Activated CD8-positive, alpha-beta memory T cell treated with anti-CD3 and anti-CD28 coated beads, Interleukin-2, amount 10 ng/mL, durations not matched to agents 7 days and 5 days (primary cell): Measurements from ENCODE around the gene COQ8B. TPM values are rescaled to one million over a fixed set of nuclear protein-coding genes. Genes with fewer than 3 reads are reported as not detected.
"Not testable (repeated sequence)": the region's sequence is repeated elsewhere in the genome, so short reads cannot be mapped to it uniquely, and the experiment has no call there.

ENCODE experiments used
- ATAC-seq: fragments of 150-1000 bp; cut with Tn5 transposase; one replicate; pipeline ENCODE4 v1.10.0; 2021; ENCODE audit warnings: moderate library complexity
- CTCF ChIA-PET: fragments of 350-600 bp; sonication (Branson Sonifier 250); formaldehyde crosslinking; loops from one replicate; lab custom pipeline; 2021; ENCODE audit warnings: antibody characterized with exemption; lab: Charles Lee
- DNase-seq: peaks from one replicate; pipeline ENCODE4 v3.0.0-alpha.2; 2020
- H3K27ac Mint-ChIP-seq: one replicate; pipeline ENCODE4 v1.8.0; 2021; ENCODE audit warnings: mild to moderate bottlenecking, mixed read lengths
- H3K27me3 Mint-ChIP-seq: one replicate; pipeline ENCODE4 v1.8.0; 2021; ENCODE audit warnings: mixed read lengths
- H3K36me3 Mint-ChIP-seq: one replicate; pipeline ENCODE4 v1.8.0; 2021; ENCODE audit warnings: mild to moderate bottlenecking, mixed read lengths
- H3K4me1 Mint-ChIP-seq: one replicate; pipeline ENCODE4 v1.8.0; 2021; ENCODE audit warnings: mixed read lengths
- H3K4me3 Mint-ChIP-seq: one replicate; pipeline ENCODE4 v1.8.0; 2021; ENCODE audit warnings: mild to moderate bottlenecking, moderate library complexity, mixed read lengths
- H3K9me3 Mint-ChIP-seq: one replicate; pipeline ENCODE4 v1.8.0; 2022; ENCODE audit warnings: low read depth, mixed read lengths
- total RNA-seq, 2 experiments: library from RNA; stranded (reverse); gene quantifications; one replicate each; pipeline ENCODE4 v1.2.3, GENCODE V29; 2021

COQ8B gene
- total RNA-seq, 2 experiments from 2014 or later, result 28.0 to 30.9 TPM

DNA sequence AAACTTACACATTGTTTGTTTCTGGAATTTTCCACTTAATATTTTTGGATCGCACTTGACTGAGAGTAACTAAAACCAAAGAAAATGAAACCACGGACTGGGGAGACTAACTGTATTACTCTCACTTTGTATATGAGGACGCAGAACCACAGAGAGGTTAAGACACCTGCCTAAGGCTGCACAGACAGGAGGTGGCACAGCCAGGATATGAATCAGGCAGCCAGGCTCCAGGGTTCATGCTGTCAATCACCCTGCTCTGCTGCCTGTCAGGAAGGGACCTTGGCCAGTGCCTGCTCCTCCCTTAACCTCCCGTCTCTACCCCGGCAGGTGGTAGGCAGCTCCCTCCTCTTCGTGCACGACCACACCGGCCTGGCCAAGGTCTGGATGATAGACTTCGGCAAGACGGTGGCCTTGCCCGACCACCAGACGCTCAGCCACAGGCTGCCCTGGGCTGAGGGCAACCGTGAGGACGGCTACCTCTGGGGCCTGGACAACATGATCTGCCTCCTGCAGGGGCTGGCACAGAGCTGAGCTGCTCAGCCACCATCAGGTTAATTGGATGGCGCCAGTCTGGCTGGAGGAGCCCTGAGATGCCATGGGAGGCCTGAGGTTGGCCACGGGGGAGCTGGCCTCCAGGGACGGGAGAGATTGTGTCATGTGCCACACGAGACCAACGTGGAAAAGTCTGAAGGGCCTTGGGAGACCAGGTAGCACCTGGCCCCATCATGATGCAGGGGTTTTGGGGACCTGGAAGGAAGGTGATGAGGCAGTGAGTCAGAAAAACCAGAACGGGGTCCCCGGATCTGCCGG lies 22.5 kb upstream of the COQ8B start:
- peaks cover 8% of the 10 kb centered on the region for H3K36me3 Mint-ChIP-seq
- H3K27ac Mint-ChIP-seq, result no peak overlapping the region
- ATAC-seq, result peak; percentile 50

DNA sequence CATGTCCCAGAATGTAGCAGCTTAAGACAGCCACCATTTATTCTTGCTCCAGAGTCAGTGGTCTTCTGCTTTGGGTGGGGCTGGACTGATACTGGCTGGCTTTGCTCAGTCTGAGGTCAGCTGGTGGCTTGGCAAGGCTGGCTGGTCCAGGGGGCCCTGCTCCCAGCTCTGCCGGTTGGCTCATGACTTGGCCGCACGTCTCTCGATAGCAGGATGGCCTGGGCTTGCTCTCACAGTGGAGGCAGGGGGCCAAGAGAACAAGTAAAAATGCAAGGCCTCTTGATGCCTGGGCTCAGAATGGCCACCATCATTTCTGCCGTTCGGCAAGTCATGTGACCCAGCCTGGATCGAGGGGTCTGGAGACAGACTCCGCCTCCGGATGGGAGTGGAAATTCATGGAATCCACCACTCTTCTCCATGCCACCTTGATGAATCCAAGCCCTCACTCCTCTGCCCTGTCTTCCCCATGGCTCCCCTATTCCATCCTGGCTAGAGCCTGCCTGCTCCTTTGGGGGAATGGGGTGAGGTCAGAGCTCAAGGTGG lies 20.5 kb upstream of the COQ8B start:
- Mint-ChIP-seq H3K4me3 (no peak overlapping the region), H3K9me3 (no peaks in the 10 kb centered on the region), H3K4me1 (peaks cover 5% of the 10 kb centered on the region), H3K27ac (no peak overlapping the region), H3K27me3 (no peaks in the 10 kb centered on the region), H3K36me3 (peaks cover 8% of the 10 kb centered on the region)
- ATAC-seq, result no peak
- CTCF ChIA-PET, result no interaction called here
- DNase-seq, result no peak

More for the DNA sequence above, 22.5 kb upstream of the COQ8B start:
- CTCF ChIA-PET, result no interaction called here
- peak; percentile 46 for DNase-seq
- H3K4me3 Mint-ChIP-seq, result no peak overlapping the region
- H3K9me3 Mint-ChIP-seq, result no peaks in the 10 kb centered on the region
- no peaks in the 10 kb centered on the region for H3K27me3 Mint-ChIP-seq
- peaks cover 5% of the 10 kb centered on the region for H3K4me1 Mint-ChIP-seq

DNA sequence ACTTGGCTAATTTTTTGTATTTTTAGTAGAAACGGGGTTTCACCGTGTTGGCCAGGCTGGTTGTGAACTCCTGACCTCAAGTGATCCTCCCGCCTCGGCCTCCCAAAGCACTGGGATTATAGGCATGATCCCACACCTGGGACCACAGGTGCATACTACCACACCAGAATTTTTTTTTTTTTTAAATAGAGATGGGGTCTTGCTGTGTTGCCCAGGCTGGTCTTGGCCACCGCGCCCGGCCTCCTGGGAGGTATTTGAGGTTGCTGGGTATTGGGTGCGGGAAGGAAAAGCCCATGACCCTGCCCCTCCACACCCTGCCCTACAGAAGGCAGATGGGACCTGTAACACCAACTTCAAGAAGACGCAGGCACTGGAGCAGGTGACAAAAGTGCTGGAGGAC lies 20.0 kb upstream of the COQ8B start:
- CTCF ChIA-PET, result no interaction called here
- DNase-seq (no peak), ATAC-seq (no peak)
- H3K4me1 Mint-ChIP-seq, result peaks cover 5% of the 10 kb centered on the region
- peaks cover 8% of the 10 kb centered on the region for H3K36me3 Mint-ChIP-seq
- no peaks in the 10 kb centered on the region for H3K27me3 Mint-ChIP-seq
- H3K4me3 Mint-ChIP-seq, result no peak overlapping the region
- no peak overlapping the region for H3K27ac Mint-ChIP-seq
- no peaks in the 10 kb centered on the region for H3K9me3 Mint-ChIP-seq

DNA sequence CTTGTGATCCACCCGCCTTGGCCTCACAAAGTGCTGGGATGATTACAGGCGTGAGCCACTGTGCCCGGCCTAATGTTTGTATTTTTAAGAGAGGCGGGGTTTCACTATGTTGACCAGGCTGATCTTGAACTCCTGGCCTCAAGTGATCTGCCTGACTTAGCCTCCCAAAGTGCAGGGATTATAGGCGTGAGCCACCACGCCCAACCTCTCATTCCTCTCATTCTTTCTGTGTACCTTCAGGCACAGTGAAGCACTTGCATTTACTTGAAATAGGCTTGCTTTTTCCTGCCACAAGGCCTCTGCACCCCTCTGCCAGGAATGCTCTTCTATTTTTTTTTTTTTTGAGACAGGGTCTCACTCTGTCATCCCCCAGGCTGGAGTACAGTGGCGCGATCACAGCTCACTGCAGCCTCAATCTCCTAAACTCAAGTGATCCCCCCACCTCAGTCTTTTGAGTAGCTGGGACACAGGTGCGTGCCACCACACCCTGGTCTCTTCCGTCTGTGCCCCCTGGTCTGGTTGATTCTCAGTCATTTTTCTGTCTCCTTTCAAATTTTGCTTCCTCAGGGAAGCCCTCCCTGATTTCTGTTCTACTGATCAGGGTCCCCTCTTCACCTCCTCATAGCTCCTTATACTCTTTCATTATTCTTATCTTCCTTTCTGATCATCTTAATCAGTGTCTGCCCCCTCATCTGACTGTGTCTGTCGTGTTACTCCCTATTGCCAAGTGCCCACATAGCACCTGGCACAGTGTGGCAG lies 18.5 kb upstream of the COQ8B start:
- CTCF ChIA-PET, result interaction anchor here (1.6 kb wide), 1 partner anchor 101 kb away, joined by 5 read pairs; no protein-coding TSS in a partner anchor
- DNase-seq, result no peak
- H3K4me1 Mint-ChIP-seq, result peaks cover 5% of the 10 kb centered on the region
- H3K27me3 Mint-ChIP-seq, result no peaks in the 10 kb centered on the region
- H3K9me3 Mint-ChIP-seq, result no peaks in the 10 kb centered on the region
- peaks cover 13% of the 10 kb centered on the region for H3K36me3 Mint-ChIP-seq
- no peak overlapping the region for H3K4me3 Mint-ChIP-seq
- ATAC-seq, result no peak
- no peak overlapping the region for H3K27ac Mint-ChIP-seq

DNA sequence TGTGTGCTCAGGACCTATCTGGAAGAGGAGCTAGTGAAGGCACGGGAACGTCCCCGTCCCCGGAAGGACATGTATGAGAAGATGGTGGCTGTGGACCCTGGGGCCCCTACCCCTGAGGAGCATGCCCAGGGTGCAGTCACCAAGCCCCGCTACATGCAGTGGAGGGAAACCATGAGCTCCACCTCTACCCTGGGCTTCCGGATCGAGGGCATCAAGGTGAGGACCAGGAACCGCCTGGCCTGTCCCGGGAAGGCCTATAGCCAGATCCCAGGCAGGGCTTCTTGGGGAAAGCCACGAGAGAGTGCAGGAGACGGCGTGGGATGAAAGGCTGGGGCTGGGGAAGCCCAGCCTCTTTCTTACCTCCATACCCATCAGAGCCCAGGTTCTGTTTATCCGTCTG lies 16.5 kb upstream of the COQ8B start:
- Mint-ChIP-seq H3K27me3 (no peaks in the 10 kb centered on the region), H3K27ac (no peak overlapping the region), H3K36me3 (peaks cover 14% of the 10 kb centered on the region), H3K9me3 (no peaks in the 10 kb centered on the region), H3K4me3 (no peak overlapping the region), H3K4me1 (no peaks in the 10 kb centered on the region)
- DNase-seq (no peak), ATAC-seq (no peak)
- CTCF ChIA-PET, result interaction anchor here (1.8 kb wide), 1 partner anchor 87 kb away, joined by 4 read pairs; no protein-coding TSS in a partner anchor

DNA sequence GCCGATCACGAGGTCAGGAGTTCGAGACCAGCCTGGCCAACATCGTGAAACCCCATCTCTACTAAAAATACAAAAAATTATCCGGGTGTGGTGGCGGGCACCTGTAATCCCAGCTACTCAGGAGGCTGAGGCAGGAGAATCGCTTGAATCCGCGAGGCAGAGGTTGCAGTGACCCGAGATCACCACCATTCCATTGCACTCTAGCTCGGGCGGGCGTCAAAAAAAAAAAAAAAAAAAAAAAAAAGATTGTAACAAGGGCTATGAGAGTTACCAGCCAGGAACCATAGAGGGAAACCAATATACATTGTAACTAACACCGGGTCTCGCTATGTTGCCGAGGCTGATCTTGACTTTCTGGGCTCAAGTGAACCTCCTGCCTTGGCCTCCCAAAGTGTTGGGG lies 15.6 kb upstream of the COQ8B start:
- H3K36me3 Mint-ChIP-seq, result peaks cover 14% of the 10 kb centered on the region
- H3K9me3 Mint-ChIP-seq, H3K4me3 Mint-ChIP-seq, H3K27ac Mint-ChIP-seq, H3K4me1 Mint-ChIP-seq, DNase-seq, ATAC-seq, H3K27me3 Mint-ChIP-seq: not testable (repeated sequence)
- CTCF ChIA-PET, result interaction anchor here (0.6 to 1.8 kb wide), 3 partner anchors 15 to 88 kb away, joined by 3 to 4 read pairs (median 3); partner anchors contain the start of genes COQ8B and ITPKC

DNA sequence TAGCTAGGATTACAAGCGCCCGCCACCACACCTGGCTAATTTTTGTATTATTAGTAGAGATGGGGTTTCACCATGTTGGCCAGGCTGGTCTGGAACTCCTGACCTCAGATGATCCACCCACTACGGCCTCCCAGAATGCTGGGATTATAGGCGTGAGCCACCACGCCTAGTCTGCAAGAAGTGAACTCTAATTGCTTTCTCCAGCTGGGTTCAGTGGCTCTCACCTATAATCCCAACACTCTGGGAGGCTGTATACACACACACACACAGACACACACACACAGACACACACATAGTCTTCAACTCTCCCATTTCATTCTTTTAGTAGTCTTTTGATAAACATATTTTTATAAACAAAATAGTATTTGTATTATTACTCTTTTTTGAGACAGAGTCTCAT lies 13.4 kb upstream of the COQ8B start:
- ATAC-seq, H3K9me3 Mint-ChIP-seq, H3K27ac Mint-ChIP-seq, H3K4me1 Mint-ChIP-seq, CTCF ChIA-PET, H3K27me3 Mint-ChIP-seq, H3K4me3 Mint-ChIP-seq, DNase-seq: not testable (repeated sequence)
- peaks cover 14% of the 10 kb centered on the region for H3K36me3 Mint-ChIP-seq

DNA sequence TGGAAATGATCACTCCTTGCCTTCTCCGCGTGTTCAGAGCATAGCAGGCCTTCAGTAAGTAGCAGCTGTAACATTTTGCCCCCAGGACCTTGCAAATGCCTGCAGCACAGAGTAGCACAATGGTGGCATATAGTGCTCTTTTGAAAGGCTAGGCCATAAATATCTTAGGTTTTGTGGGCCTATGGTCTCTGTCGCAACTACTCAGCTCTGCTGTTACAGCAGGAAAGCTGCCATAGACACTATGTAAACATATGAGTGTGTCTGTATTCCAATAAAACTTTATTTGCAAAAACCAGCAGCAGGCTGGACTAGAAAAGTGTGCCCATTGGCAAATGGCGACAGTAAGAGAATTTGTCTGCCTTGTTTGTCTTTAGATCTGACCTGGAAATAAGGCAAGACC lies 9.6 kb upstream of the COQ8B start:
- CTCF ChIA-PET, result no interaction called here
- no peak for ATAC-seq
- Mint-ChIP-seq H3K4me1 (peaks cover 16% of the 10 kb centered on the region), H3K36me3 (peaks cover 21% of the 10 kb centered on the region), H3K27me3 (no peaks in the 10 kb centered on the region), H3K9me3 (no peaks in the 10 kb centered on the region), H3K4me3 (no peak overlapping the region), H3K27ac (no peak overlapping the region)
- DNase-seq, result no peak

DNA sequence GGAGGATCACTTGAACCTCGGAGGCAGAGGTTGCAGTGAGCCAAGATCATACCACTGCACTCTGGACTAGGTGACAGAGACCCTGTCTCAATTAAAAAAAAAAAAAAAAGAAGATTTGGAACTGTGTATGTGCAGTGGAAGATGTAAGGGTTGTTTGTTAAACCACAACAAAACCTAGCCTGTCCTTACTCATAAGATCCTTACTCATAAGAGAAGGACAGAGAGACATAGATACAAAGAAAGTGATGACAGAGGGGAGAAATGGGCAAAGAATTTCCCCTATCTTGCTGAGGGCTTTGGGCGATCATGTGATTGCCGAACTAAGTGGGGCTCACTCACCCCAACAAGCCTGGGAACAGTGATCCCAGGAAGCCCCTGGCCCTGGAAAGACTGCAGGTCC lies 8.2 kb upstream of the COQ8B start:
- CTCF ChIA-PET, result no interaction called here
- ATAC-seq (peak; percentile 54), DNase-seq (no peak)
- H3K36me3 Mint-ChIP-seq, result peaks cover 18% of the 10 kb centered on the region
- no peaks in the 10 kb centered on the region for H3K9me3 Mint-ChIP-seq
- no peaks in the 10 kb centered on the region for H3K27me3 Mint-ChIP-seq
- H3K4me1 Mint-ChIP-seq, result peaks cover 28% of the 10 kb centered on the region
- no peak overlapping the region for H3K27ac Mint-ChIP-seq
- H3K4me3 Mint-ChIP-seq, result no peak overlapping the region

DNA sequence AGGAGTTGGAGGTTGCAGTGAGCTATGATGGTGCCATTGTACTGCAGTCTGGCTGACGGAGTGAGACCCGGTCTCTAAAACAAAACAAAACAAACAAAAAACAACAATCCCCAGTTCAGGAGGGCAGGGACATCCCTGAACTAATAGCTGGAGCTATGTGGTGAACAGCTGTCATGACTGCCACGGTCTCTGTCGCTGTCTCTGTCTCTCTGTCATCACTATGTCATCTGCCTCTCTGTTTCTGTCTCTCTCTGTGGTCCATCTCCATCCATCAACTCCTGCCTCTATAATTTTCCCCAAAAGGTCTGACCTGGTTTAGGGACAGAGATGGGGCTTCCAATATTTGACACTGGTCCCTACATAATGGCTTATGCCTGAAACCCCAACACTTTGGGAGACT lies 7.6 kb upstream of the COQ8B start:
- no peaks in the 10 kb centered on the region for H3K27me3 Mint-ChIP-seq
- CTCF ChIA-PET, result no interaction called here
- ATAC-seq, result no peak
- peaks cover 18% of the 10 kb centered on the region for H3K36me3 Mint-ChIP-seq
- H3K4me1 Mint-ChIP-seq, result peaks cover 33% of the 10 kb centered on the region
- H3K4me3 Mint-ChIP-seq, result no peak overlapping the region
- no peak overlapping the region for H3K27ac Mint-ChIP-seq
- no peak for DNase-seq
- H3K9me3 Mint-ChIP-seq, result no peaks in the 10 kb centered on the region

DNA sequence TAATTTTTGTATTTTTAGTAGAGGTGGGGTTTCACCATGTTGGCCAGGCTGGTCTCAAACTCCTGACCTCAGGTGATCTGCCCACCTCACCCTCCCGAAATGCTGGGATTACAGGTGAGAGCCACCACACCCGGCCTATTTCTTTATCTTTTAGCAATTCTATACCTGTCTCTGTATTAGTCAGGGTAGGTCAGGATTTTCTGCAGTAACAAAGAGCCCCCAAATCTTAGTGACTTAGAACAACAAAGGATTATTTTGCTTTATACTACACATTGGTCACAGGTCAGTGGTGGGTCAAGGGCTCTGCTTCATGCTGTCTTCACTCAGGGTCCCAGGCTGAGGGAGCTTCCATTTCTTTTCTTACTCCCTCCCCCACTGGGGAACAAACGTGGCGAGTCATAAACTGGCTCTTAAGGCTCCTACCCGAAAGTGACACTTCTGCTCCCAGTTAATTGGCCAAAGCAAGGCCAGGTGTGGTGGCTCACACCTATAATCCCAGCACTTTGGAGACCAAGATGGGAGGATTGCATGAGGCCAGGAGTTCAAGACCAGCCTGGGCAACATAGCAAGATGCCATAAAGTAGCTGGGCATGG lies 7.1 kb upstream of the COQ8B start:
- H3K27me3 Mint-ChIP-seq, result no peaks in the 10 kb centered on the region
- H3K4me1 Mint-ChIP-seq, result peaks cover 38% of the 10 kb centered on the region
- CTCF ChIA-PET, result no interaction called here
- peaks cover 18% of the 10 kb centered on the region for H3K36me3 Mint-ChIP-seq
- DNase-seq (no peak), ATAC-seq (no peak)
- H3K4me3 Mint-ChIP-seq, result no peak overlapping the region
- no peaks in the 10 kb centered on the region for H3K9me3 Mint-ChIP-seq
- H3K27ac Mint-ChIP-seq, result no peak overlapping the region

DNA sequence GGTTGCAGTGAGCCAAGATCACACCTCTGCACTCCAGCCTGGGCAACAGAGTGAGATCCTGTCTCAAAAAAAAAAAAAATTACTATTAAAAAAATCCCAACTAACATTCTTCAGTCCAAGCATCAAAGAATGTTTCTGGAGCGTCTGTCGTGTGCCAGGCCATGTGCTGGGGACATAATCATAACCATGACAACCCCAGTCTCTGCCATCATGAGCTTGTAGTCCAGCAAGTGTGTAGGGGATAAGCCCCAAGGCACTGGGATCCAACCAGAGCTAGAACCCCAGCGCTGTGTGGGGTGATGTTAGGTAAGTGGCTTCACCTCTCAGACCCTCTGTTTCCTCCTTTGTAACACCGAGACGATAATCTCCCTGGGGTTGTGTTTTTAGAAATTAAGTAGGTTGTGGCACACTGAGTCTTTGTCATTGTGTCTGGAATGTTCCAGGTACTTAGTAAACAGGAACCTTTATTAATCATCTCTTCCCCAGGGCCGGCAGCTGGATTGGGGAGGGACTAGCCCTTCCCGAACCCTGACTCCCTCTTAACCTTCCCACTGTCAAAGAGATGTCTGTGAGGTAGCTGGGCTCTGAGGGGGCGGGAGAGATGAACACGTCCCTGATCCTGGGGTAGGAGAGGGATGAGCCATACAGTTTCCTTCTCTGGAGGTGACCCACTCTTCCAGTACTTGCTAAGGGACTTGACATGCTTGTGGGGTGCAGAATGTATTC lies 5.4 kb upstream of the COQ8B start:
- no peak overlapping the region for H3K4me3 Mint-ChIP-seq

DNA sequence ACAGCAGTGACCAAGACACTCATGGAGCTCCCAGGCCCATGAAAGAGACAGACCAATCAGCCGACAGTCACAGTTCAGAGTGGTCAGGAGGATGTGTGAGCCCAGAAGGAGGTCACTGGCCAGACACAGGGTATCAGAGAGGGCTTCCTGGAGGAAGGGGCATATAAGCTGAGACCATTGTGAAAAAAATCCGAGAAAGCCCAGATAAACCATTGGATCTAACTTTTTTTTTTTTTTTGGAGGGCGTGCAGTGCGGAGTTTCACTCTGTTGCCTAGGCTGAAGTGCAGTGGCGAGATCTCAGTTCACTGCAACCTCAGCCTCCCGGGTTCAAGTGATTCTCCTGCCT lies 4.4 kb upstream of the COQ8B start:
- Mint-ChIP-seq H3K4me3 (no peak overlapping the region), H3K36me3 (peaks cover 14% of the 10 kb centered on the region)

More for the DNA sequence above, 5.4 kb upstream of the COQ8B start:
- Mint-ChIP-seq H3K27me3 (no peaks in the 10 kb centered on the region), H3K9me3 (no peaks in the 10 kb centered on the region), H3K4me1 (peaks cover 49% of the 10 kb centered on the region), H3K27ac (no peak overlapping the region), H3K36me3 (peaks cover 14% of the 10 kb centered on the region)
- no peak for ATAC-seq
- no peak for DNase-seq
- CTCF ChIA-PET, result interaction anchor here (0.8 to 0.9 kb wide), 2 partner anchors 21 to 31 kb away, joined by 3 read pairs; partner anchors contain the start of gene NUMBL

More for the DNA sequence above, 4.4 kb upstream of the COQ8B start:
- no peak for ATAC-seq
- Mint-ChIP-seq H3K9me3 (no peaks in the 10 kb centered on the region), H3K27ac (no peak overlapping the region), H3K4me1 (peaks cover 52% of the 10 kb centered on the region), H3K27me3 (no peaks in the 10 kb centered on the region)
- CTCF ChIA-PET, result interaction anchor here (1.5 kb wide), 1 partner anchor 23 kb away, joined by 4 read pairs; no protein-coding TSS in a partner anchor
- no peak for DNase-seq
